Stimulated activated CD4-positive, alpha-beta T cell treated with anti-CD3 and anti-CD28 coated beads, Interleukin-12 subunit alpha, Interleukin-12 subunit beta, amount 100 ng/mL, for 4 hours (primary cell): ENCODE results near the gene GDF10.
A peak's percentile ranks its signal among the peaks of the same experiment; 100 is the strongest.

Experiments
- DNase-seq: peaks from one replicate; pipeline ENCODE4 v3.0.0-alpha.2; 2020

The GDF10 gene, protein sequence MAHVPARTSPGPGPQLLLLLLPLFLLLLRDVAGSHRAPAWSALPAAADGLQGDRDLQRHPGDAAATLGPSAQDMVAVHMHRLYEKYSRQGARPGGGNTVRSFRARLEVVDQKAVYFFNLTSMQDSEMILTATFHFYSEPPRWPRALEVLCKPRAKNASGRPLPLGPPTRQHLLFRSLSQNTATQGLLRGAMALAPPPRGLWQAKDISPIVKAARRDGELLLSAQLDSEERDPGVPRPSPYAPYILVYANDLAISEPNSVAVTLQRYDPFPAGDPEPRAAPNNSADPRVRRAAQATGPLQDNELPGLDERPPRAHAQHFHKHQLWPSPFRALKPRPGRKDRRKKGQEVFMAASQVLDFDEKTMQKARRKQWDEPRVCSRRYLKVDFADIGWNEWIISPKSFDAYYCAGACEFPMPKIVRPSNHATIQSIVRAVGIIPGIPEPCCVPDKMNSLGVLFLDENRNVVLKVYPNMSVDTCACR

DNA sequence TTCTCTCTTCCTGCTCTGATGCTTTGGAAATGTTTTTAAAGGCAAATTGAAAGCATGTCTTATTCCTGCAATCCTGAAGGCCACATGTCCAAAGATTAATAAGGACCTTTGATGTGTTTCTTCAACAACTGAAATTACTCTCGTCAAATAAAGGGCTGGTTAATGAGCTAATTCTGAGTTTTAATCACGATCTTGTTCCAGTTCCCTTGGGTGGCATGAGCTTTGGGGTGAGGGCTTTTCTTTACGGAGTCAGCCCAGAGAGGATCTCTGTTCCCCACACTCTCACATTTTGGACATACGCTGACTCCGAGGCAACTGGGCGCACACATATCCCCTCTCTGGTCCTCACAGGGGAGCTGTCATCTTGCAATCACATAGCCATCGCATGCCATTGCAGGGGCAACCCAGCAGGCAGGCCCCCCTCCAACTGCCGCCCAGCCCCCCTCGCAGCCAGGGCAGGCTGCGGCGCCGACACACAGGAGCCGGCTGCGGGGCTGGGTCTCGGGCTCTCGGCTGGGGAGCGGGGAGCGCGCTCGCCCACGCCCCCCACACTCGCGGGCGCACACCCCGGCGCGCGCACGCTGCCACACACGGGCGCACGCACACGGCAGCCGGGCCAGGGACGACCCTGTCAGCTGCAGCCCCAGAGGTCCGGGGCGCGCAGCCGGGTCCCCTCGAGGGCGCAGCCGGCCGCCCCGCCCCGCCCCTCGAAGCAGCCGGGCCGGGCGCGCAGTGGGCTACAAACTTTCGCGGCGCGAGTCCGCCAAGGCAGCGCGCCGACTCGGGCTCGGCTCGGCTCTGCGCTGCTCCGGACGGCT, at the start of gene GDF10:
GDF10 (plus strand) TSS at position 587 of the 818 bp plus-strand sequence. CDS start 455 bp downstream, outside the sequence.
- peak; percentile 33 for DNase-seq

- DNase-seq = no peak
Measured at GRCh38 chr10:47252093-47252780, 47.8 kb upstream of the GDF10 start.

- no peak for DNase-seq
Measured at GRCh38 chr10:47253030-47253637, 46.9 kb upstream of the GDF10 start.

- DNase-seq = no peak
Measured at GRCh38 chr10:47253651-47254375, 46.2 kb upstream of the GDF10 start.

- no peak for DNase-seq
Measured at GRCh38 chr10:47254611-47255010, 45.4 kb upstream of the GDF10 start.

GRCh38 chr10:47255033-47255813, 44.8 kb upstream of the GDF10 start:
- DNase-seq = no peak

DNA sequence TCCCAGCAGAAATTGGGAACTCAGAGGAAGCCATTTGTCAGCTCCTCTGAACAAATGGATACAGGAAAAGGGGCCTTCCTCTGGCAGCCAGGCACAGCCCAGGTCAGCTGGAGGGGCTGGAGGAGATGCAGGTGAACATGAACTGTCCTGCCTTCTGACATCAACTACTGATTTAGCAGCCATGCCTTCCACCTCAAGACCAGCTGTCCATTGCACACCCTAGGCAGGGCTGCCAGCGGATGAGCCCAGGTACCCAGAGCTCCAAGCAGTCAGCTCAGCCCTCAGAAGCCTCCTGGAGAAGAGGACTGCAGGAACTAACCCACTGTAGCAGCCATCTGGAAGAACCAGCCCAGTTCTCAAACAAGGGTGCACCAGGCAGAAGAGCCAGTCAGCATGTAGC, 44.1 kb upstream of the GDF10 start:
- DNase-seq = no peak

DNA sequence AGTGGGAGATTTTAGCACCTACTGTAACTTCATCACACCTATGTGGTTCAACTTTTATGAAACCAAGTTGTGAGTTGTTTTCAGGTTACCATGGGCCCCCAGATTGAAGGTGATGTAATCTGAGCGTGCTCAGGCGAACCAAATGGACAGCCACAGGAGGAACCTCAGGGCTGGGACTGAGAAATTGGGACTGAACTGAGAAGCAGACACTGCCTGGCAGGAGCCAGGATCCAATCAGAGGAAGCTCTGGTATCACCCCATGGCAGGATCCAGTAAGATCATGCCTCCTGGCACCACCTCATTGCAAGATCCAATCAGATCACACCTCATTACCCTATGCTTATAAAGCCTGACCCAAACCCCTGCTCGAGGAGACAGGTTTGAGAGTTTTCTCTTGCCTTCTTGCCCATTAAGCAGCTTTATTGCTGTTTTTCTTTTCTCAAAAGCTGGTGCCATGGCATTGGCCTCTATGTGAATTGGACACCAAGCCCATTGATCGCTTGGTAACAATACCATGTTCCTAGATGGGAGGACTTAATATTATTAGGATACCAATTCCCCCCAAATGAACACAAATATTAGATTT, 43.2 kb upstream of the GDF10 start:
- no peak for DNase-seq

DNA sequence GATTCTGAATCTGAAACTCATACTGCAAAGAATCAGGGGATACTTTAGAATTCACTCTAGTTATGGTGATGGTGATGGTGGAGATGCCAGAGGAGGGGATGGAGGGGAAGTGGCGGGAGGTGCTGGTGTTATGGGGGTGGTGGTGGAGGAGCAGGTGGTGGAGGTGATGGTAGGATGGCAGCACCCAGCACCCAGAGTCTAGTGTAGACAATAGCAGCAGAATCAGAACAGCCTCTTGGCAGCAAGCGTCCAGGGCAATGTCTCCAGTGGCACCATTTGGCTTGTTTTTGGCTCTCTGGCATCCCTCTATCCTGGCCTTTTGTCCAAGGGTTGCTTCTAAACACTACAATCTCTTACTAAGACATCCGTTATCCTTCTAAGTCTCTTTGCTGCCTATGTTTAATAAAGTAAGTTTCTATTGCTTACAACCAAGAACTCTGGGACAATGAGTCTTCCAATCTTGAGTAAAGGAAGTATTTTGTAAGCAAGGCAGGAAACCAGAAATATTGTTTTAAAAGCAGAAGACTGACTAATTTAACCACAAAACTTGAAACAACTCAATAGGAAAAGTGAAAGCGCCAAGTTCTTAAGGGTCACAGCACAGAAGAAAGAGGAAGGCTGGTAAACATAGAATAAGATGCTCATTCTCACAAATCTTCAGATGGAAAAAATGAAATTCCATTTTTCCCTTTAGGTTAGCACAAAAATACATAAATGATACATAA, 42.4 kb upstream of the GDF10 start:
- DNase-seq = no peak

DNA sequence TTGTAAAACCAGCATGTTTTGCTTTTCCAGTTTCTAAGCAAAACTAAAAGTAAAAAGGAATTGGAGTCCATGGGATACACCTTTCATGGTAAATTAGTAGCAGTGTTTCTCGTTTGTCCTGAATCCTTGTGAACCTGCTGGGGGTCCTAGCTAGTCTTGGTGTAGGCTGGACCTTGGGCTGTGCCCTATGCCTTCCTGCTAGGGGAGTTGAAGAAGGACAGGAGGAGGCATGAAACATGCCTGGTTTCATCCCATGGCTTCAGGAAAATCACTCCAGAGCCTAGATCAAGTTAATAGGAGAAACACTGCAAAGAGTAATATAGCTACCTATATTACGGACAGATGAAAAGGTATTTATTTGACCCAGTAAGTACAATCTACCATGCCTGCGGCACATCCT, 41.1 kb upstream of the GDF10 start:
- DNase-seq = no peak

- DNase-seq = no peak
Measured at GRCh38 chr10:47259466-47259865, 40.5 kb upstream of the GDF10 start.

- DNase-seq = no peak
Measured at GRCh38 chr10:47260505-47261111, 39.4 kb upstream of the GDF10 start.

DNA sequence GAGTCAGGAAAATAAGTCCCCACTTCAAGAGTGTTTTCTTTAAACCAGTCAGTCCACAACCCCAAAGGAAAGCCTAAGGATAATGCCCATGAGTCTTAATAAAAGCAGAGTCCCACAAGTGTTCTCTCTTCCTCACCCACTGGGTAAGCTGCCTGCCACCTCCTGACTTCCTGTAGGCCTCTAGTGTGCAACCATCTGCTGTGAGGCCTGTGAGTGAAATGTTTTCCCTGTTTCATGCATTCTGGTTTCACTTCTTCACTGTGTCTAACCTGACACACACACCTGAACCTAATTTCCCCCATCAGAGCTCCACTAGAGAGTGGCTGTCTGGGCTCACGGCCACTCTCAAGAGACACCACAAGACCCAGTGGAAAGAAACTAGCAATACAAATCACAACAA, 38.9 kb upstream of the GDF10 start:
- DNase-seq = peak; percentile 26

GRCh38 chr10:47261556-47261955, 38.4 kb upstream of the GDF10 start:
- DNase-seq = no peak

GRCh38 chr10:47262606-47263533, 37.1 kb upstream of the GDF10 start:
- DNase-seq = no peak

DNA sequence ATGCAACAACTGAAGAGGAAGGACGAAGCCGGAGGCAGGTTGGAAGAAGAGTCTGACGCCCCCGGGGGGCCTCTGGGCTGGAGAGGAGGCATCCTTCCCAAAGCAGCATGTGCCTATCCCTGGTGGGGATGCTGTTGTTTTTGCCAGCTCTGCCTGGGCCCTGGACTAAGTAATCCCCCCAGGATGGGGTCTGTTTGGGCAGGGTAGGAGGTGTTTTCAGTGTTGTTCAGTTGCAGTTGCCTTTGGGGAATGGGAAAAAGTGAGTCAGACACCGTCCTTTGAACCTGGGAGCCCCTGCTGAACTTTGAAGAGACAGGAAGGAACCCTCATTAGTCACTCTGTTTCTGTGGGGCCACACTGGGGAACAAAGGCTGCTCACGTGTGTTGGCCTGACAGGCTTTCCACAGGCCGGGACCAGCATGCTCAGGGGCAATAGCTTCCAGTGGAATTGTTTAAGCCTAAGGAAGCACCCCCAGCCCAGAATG, 35.2 kb upstream of the GDF10 start:
- peak; percentile 54 for DNase-seq

DNA sequence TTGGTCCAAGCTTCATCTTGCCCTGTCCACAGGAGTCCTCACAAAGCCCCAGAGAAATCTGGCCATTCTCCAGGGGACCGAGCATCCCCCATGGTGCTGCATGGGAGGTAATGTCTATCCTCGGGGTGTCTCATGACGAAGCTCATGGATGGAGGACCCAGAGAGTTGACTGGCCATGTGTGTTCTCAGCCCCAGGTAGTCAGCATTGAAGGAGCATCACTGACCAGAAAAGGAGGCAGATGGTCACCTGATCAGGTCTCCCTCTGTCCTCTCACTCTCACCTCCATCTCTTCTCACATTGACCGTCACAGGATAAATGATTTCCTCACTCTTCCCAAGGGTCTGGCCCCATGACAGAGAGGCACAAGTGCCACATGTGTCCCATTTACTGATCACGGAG, 33.4 kb upstream of the GDF10 start:
- no peak for DNase-seq

DNA sequence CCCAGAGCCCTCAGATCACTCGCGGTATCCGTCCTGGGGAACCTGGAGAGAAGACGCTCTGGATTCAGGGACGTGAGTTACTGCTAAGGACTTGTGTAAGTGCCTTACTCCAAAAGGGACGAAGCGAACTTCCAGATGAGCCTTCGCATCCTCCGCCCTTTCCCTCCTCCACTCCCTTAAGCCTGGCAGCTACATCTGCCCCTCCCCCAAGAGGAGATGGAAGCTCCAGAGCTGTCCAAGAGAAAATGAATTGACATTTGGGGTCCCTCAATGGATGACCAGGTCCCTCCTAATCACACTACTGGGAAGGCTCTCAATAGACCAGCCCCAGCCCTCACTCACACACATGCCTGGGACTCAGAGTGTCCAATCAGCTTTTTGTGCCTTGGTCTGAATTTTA, 31.3 kb upstream of the GDF10 start:
- DNase-seq = no peak
